AG09309 (cell line): Measurements from ENCODE around the gene USP36.
"Not testable (repeated sequence)": the region's sequence is repeated elsewhere in the genome, so short reads cannot be mapped to it uniquely, and the experiment has no call there.

Experiments used
- DNase-seq: peaks from one replicate; pipeline ENCODE4 v3.0.0-alpha.2; 2010; ENCODE audit warnings: low read depth
- H3K4me3 ChIP-seq: 2 replicates; pipeline ENCODE4 v1.5.1; 2011; ENCODE audit warnings: mild to moderate bottlenecking, low read depth, low read length, moderate library complexity; ENCODE audit not compliant: control insufficient read depth
- TF ChIP-seq, protein P1 (sequence below): IDR thresholded peaks from 2 replicates; pipeline ENCODE4 v1.5.1; 2011; ENCODE audit warnings: mild to moderate bottlenecking, low read depth, low read length, inconsistent platforms; ENCODE audit not compliant: insufficient read depth, control insufficient read depth; ENCODE audit errors: missing control alignments

The USP36 gene

DNA sequence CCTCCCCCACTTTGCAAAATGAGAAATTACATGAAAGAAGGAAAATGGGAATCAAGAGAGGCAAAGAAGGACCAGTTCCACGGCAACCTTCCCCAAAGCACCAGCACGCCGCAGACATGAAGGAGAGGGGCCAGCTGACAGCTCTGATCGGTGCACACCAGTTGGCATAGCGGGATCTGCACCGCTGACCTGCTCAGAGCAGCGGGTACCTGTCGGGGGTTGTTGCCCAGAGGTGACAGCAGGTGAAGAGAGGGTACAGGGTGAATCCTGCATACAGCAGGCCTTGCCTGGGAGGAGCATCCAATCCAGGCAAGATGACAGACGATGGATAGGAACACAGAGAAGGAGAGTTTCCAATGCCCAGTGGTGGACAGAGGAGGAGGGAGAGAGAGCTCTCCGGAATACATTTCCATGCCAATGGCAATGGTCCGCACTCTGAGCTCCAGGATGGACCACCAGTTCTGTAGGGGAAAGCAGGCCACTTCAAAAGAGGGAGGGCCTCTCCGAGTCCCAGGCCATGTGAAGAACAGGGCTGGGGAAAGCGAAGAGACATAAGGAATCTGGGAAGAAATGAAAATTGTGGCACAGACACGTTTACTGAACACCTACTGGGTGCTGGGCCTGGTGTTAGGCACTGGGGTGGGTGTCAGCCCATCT, 38.4 kb upstream of the USP36 start:
- no peak for DNase-seq
- H3K4me3 ChIP-seq: no peak overlapping the region; the same call in 1 of the 2 replicates
- TF ChIP-seq, protein P1, sequence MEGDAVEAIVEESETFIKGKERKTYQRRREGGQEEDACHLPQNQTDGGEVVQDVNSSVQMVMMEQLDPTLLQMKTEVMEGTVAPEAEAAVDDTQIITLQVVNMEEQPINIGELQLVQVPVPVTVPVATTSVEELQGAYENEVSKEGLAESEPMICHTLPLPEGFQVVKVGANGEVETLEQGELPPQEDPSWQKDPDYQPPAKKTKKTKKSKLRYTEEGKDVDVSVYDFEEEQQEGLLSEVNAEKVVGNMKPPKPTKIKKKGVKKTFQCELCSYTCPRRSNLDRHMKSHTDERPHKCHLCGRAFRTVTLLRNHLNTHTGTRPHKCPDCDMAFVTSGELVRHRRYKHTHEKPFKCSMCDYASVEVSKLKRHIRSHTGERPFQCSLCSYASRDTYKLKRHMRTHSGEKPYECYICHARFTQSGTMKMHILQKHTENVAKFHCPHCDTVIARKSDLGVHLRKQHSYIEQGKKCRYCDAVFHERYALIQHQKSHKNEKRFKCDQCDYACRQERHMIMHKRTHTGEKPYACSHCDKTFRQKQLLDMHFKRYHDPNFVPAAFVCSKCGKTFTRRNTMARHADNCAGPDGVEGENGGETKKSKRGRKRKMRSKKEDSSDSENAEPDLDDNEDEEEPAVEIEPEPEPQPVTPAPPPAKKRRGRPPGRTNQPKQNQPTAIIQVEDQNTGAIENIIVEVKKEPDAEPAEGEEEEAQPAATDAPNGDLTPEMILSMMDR: no peak

DNA sequence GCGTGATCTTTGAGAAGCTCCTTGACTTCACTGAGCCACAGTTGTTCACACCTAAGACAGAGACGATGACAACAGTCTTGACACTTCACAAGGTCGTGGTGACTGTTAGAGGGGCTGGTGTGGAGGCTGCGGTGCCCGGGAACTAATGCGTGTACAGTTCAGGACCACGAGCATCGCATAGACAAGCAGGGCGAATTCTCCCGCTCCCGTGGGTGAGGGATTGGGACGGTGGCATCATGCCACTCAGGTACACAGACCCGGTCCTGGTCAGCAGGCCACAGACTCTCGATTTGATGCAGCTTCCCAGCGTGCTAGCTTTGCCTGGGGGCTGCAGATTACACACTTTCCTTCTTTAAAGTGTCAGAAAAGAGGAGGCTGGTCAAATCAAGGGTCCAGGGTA, 37.6 kb upstream of the USP36 start:
- TF ChIP-seq, protein P1: no peak
- H3K4me3 ChIP-seq: no peak overlapping the region
- DNase-seq: no peak

DNA sequence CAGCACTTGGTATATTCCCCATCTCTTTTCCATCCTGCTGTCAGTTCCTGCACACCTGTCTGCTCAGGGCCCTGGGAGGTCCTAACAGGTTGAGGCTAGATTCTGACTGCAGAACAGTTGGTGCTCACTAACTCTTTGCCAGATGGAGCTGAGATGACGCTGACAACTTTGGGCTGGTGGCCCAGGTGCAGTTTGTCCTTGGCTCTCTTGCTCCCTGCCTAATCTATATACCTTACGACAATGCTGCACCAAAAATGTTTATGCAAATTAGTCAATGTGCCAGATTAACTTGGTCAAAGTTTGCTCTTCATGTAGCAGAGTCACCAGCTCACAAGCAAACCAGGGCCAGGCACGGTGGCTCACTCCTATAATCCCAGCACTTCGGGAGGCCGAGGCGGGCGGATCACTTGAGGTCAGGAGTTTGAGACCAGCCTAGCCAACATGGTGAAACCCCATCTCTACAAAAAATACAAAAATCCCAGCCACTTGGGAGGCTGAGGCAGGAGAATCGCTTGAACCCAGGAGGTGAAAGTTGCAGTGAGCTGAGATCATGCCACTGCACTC, 36.4 kb upstream of the USP36 start:
- not testable (repeated sequence) for H3K4me3 ChIP-seq, DNase-seq

DNA sequence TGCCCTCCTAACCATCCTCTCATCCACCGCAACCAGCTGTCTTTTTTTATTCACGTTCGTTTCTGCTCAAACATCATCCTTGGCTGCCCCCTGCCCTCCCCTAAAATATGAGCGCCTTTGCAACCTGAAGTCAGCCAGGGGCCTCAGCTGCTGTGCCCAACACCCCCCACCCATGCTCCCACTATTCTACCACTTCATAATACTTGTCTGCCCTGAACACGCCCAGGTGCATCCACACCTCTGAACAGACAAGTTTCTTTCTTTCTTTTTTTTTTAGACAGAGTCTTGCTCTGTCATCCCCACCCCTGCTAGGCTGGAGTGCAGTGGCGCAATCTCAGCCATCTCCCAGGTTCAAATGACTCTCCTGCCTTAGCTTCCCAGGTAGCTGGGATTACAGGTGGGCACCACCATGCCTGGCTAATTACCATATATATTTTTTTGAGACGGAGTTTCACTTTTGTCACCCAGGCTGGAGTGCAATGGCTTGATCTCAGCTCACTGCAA, 35.5 kb upstream of the USP36 start:
- no peak for DNase-seq
- TF ChIP-seq, protein P1: no peak
- no peak overlapping the region for H3K4me3 ChIP-seq

DNA sequence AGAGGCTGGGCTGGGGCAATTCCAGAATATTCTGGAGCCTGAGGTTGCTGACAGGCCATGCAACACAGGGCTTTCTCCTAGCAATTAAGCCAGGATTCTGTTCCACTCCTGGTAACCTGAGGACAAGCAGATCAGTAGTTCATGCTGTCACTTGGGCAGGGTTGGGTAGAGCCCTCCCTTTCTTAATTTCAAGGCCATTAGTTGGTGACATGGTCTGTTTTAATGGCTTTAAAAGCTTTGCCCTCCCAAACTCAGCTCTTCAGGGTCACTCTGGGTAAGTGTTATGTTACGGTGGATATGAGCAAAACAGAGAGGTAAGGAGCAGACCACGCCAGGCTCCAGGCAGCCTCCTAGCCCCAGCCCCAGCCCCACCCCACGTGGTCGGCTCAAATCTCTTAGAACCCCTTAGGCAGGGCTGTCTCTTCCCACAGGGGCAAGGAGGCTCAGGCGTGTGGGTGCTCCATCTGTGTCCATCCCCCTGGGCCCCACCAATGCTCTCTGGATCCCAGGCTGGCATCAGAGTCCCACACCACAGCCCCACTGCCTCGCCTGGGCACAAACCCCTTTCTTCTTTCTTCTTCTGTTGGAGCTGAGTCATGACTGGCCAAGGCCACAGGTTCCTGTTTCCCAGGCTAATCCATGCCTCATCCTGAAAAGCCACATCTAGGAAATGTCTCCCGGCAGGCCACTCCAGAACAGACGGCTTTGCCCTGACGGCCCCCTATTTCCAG, 34.9 kb upstream of the USP36 start:
- no peak for DNase-seq
- TF ChIP-seq, protein P1: no peak
- no peak overlapping the region for H3K4me3 ChIP-seq

DNA sequence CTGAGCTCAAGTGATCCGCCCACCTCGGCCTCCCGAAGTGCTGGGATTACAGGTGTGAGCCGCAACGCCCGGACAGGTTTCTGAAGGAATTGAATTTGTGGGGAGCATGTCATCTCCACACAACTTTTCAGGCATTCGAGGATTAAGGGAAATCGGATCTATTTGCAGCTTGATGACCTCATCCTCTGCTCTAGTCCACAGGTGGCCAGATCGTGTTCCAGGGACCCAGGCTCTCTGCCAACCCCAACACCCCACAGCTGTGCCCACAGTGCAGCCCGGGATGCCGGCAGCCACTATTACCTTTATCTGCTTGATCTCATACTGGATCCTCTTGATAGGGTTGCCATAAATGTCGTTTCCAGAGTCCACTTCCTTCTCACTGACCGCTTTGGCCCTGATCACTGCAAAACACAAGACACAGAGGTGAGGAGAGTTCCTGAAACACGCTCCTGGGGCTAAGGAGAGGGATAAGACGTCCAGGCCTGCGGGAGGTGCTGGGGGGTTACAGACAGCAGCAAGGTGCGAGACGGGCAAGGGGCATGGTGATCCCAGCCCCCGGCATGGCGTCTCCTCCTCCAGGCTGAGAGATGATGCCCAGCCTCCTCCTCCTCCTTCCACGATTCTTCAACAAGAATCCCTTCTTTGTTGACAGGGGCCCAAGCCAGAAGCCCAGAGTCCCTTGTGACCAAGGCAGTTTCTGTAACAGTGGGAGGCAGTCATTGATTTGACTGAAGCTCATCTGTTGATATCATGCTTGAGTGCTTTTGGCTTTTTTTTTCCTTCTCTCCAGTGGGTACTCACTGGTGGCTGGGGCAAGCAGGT, 33.1 kb upstream of the USP36 start:
- TF ChIP-seq, protein P1: no peak
- no peak overlapping the region for H3K4me3 ChIP-seq
- DNase-seq: no peak
